ENCODE data around the gene USP6NL.
A peak's percentile ranks its signal among the peaks of the same experiment; 100 is the strongest.

The USP6NL gene

DNA sequence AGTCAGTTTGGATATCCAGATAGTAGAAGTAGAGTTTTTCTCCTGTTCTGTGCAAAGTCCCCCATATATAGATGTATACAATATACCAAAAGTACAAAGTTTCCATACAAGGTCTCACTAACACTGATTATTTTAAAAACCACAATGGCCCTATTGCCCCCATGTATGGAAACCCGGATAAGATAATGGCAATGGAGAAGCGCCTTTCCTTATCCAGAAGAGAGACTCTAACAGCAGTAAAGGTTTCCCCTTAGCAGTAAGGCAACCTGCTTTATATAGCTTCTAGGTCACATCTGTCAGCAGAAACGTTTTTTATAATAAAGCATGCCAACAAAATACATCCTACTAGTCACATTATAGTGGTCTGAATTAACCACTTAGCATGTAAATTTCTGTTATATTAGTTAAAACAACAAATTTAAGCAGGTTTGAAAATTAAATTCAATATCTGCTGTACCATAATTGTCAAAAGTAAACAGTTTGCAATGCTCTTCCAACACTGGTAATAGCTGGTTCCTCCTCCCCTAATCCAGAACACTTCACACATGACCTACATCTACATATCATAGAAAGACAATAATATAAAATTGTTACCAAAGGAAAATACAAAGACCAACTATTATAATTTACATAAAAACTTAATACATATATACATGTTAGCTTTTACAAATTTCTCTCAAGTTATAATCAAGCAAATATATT lies 22.4 kb downstream of the USP6NL start:
- no peak for DNase-seq

- no peak for DNase-seq
Measured at GRCh38 chr10:11587722-11588259, 23.7 kb downstream of the USP6NL start.

DNA sequence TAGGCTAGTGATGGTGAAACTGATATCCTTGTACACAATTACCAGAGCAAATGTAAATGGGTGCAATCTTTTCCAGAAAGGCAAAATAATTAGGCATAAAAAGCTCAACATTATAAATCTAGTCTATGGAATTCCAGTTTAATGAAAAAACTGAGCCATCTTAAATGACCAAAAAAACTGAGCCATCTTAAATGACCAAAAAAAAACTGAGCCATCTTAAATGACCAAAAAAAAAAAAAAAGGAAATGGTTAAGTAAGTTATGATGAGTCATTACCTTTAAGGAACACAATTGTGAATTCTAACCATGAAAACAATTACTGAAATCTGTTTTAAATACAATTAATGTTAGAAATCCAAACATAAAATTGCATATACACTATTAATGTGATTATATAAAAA lies 25.3 kb downstream of the USP6NL start:
- no peak for DNase-seq

GRCh38 chr10:11581213-11581612 lies 30.2 kb downstream of the USP6NL start:
- DNase-seq, result no peak

DNA sequence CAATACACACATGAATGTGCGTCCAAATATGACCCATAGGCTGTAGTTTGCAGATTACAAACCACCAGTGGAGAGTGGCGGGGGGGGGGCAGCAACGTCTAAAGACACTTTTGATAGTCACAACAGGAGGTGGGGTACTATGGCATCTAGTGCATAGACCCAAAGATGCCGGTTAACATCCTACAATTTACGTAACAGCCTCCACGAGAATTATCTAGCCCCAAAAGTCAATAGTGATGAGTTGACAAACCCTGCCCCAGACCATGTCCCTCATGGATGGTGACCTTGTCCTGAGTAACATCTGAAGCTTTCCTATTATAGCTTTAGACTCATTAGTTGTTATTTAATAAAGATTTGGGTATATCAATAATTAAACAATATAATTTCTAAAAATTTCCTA lies 31.6 kb downstream of the USP6NL start:
- DNase-seq, result no peak

DNA sequence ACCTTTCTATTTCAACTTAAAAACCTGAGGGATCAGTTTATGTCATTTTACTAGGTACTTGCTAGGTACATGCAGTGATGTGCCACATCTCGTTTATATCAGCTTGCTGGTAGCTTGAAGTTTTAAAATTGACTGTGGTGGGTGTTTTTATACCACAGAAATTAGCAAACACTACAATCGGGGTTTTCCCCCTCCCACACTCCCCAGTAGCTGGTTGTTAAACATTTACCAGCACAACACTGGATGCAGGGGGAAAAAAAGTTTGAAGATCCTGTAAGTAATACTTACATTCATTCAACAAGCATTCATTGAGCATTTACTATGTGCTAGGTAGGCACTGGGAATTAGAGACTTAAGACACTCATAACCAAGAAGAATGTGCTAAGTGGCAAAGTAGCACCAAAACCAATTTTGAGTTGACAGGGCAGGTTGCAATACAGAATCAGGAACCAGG lies 32.6 kb downstream of the USP6NL start:
- no peak for DNase-seq

DNA sequence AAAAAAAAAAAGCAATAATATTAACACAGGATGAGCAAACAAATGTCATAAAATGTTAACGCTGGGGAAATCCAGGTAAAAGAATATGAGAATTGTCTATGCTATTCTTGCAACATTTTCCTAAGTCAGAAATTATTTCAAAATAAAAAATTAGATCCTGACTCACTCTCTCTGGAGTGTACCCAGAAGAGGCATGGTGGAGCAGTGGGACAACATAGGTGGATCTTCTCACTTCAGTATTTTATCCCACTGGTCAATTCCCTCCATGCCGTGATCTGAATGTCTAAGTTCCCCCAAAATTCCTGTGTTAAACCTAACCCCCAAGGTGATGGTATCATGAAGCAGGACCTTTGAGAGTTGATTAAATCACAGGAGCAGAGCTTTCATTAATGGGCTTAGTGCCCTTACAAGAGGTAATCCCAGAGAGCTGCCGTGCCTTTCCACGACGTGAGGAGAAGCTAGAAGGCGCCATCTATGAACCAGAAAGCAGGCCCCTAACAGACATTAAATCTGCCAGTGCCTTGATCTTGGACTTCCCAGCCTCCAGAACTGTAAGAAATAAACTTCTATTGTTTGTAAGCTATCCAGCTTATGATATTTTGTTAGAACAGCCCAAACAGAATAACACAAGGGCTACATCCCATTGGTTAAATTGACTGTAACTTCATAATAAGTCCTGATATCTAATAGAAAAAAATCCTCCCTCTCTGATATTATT lies 35.2 kb downstream of the USP6NL start:
- DNase-seq, result no peak

DNA sequence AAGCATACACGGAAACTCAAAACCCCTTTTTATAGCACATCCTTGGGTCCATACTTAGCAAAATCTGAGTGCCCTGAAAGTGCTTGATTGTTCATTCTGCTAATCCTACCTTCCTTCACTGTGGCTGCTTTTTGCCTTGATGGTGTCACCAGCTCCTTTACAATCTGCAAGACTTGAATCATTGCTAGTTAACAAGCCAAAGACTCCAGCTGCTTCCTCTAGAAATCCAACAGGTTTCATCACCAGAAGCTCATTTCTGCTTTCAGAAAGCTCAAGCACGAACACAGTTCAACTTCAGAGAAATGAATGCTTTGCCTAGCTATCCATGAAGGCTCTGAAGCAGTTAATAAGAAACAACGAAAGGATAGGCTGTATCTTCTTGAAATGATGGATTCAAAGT lies 38.0 kb downstream of the USP6NL start:
- DNase-seq, result peak; percentile 7

GRCh38 chr10:11570751-11571150 lies 40.7 kb downstream of the USP6NL start:
- no peak for DNase-seq

DNA sequence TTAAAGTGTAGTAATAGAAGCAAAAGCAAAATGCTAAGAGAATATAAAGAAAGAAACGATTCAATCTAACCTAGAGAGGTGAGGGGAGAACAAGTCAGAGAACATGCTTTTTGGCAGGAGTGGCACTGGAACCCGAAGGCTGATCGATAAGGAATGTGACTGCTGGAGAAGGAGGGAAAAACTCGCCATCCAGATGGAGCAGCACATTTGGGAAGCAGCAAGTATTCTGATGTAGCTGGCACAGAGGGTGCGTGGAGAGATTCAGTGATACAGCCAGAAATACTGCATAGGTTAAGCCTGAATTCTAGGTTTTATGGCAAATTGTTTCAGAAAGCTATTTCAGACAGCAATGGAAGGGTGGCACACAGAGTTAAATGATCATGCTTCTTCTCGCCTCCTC lies 42.0 kb downstream of the USP6NL start:
- no peak for DNase-seq

DNA sequence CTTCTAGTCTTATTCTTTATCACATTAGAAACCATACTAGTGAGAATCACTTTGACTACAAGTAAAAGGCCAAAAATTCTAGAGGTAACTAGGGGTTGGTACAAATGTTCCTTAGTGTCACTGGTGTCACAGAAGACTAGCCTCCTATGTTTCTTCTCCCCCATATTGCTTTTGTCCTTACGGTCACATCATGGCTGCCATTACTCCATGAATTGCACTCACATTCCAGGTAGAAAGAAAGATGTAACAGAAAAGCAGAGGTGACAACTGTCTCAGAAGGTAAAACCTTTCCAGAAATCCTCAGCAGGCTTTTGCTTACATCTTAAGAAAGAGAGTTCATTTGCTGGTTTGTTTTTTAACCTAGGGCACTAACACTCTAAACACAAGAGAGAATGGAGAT lies 42.9 kb downstream of the USP6NL start:
- no peak for DNase-seq

DNA sequence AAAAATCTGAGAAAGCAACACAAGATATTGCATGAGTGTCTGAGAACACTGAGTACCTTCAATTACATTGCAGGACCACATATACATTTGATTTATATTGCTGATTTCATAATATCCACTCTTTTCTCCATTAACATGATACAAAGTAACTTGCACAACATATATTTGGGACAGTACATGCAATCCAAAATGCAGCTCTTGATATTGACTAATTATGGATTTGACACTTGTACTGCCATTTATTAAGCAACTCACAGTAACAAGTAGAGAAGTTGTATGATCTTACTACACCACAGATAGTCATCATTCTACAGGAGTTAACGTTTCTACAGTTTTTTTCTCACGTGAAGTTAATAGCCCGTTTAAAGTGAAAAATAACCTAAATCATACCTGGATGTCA lies 46.7 kb downstream of the USP6NL start:
- DNase-seq, result no peak

DNA sequence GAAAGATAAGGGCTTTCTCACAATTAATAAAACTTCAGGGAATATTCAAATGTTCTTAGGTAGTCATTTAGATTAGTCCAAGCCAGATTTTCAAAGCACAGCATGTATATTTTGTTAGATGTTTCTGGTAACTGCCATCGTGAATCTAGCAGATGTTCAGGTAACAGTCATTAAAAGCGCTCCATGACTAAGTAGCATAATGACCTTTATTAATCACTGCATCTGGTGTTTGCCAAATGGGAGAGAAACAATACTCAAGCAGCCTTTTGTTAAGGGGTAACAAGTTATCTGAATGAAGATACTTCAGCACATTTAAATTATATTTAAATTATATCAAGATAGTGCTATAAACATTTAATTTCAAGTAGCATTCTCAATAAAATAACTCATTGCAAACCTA lies 47.5 kb downstream of the USP6NL start:
- no peak for DNase-seq

DNA sequence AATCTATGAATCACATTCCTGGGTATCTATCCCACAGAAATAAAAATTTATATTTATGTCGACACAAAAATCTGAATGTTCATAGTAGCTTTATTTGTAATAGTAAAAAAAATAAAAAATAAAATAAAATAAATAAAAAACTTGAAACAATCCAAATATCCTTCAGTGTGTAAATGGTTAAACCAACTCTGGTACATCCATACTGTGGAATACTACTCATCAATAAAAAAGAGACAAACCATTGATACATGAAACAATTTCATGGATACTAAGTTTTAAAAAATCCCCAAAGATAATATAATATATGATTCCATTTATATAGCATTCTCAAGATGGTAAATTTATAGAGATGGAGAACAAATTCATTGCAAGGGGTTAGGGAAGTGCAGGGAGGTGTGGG lies 48.6 kb downstream of the USP6NL start:
- DNase-seq, result no peak

DNA sequence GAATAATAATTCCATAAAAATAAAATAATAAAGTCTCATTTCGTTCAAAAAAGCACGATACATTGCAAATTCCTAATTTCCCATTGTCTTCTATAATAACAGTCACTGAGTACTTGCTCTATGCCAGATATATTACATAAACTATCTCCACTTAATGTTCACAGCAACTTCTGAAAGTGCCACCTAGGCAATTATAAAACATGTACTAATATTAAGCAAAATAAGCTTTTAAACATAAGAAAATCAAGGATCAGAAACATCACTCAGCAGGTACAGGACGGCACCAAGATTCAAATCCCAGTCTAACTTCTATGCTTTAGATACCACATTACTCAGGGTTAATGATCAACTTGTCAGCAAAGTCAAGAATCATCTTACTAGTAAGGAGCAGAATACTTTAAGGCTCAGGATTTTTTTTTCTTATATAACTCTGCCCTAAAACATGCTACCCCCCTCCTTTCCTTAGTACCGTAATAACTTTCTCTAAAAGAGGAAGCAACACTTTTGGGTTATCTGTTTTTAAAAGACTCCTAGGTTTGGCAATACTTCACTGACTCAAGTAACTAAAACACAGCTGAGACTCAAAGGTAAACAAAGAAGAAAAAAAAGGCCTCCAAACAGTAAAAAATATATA lies 51.3 kb downstream of the USP6NL start:
- DNase-seq, result no peak

- no peak for DNase-seq
Measured at GRCh38 chr10:11557967-11558366, 53.5 kb downstream of the USP6NL start.

- no peak for DNase-seq
Measured at GRCh38 chr10:11557513-11557912, 53.9 kb downstream of the USP6NL start.

DNA sequence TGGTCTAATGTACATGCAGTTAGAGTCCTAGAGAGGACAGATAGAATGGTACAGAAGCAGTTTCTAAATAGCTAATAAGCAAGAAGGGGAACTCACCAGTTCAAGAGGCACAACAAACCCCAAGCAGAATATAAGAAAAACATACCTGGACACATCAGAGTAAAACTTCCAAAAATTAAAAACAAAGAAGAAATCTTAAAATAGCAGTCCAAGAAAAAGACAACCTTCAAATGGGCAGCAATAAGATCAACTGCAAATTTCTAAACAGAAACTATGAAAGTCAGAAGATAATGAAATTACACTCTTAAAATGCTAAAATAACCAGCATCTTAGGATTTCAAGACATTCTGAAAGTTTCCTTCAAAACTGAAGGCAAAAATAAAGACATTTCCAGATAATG lies 55.9 kb downstream of the USP6NL start:
- no peak for DNase-seq

DNA sequence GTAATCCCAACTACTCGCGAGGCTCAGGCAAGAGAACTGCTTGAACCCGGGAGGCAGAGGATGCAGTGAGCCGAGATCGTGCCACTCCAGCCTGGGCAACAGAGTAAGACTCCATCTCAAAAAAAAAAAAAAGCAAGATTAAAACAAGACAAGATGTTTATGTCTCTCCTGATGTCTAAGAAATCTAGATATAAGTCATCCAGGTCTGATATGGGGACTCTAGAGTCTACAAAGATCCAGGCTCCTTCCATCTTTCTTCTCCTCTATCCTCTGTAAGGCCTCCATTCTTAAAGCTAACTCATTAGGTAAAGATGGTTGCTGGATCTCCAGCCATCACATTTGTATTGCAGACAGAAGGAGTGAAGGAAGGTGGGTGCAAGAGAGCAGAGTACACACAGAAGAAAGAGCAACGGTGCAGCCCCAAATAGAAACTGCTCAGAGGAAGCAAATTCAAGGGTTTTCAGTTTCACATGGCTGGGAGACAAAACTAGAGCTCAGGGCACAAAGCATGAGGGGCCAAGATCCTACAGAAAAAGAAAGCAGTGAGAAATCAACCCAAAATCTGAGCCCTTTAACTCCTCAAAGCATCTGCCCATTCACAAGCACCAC lies 57.6 kb downstream of the USP6NL start:
- no peak for DNase-seq

DNA sequence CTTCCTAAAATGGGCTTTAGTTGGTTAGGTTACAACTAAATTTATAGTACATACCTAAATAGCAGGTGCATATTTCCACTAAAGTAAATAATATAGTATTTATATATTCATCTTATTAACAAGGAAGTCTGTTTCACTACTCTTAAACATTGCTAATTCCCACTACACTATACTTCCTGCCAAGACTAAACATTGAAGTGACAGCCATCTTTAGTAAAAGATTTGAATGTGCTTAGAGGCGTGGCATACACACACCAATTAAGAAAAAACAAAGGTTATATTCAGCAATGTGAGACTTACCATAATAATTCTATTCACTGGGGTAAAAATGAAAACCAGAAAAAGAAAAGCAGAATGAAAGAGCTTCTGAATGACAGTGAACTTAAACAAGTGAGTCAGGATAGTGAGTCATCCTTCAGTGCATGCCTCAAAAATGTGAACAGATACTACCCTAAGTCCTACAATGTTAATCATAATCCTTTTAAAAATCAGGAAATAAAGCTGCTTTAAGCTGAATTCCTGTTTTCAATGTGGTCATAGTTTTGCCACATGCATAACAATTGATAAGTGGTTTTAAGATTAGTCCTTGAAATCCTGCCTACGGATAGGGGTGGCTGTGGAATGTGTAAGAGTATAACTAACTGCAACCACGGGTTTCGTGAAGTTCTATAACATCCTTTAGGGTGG lies 59.4 kb downstream of the USP6NL start:
- DNase-seq, result no peak

DNA sequence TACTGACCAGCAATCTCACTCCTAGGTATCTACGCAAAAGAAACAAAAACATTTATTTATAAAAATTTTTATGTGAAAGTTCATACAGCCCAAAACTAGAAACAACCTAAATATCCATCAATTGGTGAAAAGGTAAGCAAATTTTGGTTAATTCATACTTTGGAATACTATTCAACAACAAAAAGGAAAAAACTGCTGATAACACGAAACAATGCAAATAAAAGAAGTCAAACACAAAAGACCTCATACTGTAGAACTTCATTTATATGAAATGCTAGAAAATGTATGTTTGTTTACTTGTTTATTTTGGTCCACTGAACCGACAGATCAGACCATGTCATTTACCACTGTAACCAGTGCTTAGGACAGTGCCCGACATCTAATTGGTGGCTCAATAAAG lies 60.3 kb downstream of the USP6NL start:
- DNase-seq, result no peak

DNA sequence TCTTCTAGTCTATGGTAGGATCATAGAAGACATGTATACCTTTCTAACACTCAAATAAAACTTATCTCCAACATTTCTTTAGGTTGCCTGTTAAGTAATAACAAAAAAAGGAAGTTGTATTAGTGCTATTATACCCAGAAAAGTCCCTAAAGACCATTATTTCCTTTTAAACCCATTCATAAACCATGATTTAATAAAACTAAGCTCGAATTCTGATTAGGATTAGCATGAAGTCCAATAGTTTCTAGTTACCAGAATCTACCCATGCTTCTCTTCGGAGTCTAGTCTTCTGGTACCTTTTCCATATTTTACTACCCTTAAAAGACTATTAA lies 62.7 kb downstream of the USP6NL start:
- DNase-seq, result no peak
